ENCODE measurements around the gene PRR15.

DNA sequence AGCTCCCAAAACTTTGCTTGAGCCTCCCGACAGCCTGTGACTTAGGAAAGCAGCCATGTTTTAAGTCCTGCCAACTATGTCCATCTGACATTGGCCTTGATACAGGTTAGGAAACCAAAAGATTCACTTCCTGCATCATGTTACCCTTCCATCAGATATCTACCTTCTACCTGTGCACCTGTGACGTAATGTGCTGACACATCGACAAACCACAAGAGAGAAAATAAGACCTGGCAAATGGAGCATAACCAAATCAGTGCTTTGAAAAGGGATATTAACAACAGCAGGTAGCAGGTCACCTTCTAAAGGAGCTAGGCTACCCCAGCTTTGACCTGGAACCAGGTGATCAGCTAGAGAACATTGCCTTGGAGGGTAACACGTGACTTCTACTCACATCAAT is 14.8 kb upstream of the PRR15 start:
- TF ChIP-seq, protein P1, sequence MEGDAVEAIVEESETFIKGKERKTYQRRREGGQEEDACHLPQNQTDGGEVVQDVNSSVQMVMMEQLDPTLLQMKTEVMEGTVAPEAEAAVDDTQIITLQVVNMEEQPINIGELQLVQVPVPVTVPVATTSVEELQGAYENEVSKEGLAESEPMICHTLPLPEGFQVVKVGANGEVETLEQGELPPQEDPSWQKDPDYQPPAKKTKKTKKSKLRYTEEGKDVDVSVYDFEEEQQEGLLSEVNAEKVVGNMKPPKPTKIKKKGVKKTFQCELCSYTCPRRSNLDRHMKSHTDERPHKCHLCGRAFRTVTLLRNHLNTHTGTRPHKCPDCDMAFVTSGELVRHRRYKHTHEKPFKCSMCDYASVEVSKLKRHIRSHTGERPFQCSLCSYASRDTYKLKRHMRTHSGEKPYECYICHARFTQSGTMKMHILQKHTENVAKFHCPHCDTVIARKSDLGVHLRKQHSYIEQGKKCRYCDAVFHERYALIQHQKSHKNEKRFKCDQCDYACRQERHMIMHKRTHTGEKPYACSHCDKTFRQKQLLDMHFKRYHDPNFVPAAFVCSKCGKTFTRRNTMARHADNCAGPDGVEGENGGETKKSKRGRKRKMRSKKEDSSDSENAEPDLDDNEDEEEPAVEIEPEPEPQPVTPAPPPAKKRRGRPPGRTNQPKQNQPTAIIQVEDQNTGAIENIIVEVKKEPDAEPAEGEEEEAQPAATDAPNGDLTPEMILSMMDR (IDR thresholded peaks at IDR 0.05), result no peak
- TF ChIP-seq POLR2A (IDR thresholded peaks at IDR 0.05), result no peak
